ENCODE measurements around the gene NPC1.
"Not testable (repeated sequence)": the region's sequence is repeated elsewhere in the genome, so short reads cannot be mapped to it uniquely, and the experiment has no call there.

Gene NPC1

GRCh38 chr18:23618862-23619387 lies 32.6 kb upstream of the NPC1 start:
- peak; percentile 7 for ATAC-seq (ENCODE audit: low read depth)
- Mint-ChIP-seq H3K4me1 (peaks cover 14% of the 10 kb centered on the region), H3K4me3 (peak overlapping the region; percentile 71), H3K9me3 (no peaks in the 10 kb centered on the region), H3K27me3 (peaks cover 26% of the 10 kb centered on the region), H3K27ac (no peak overlapping the region), H3K36me3 (no peaks in the 10 kb centered on the region)
- no peak for DNase-seq (ENCODE audit: low spot score in 2 of 2)

GRCh38 chr18:23617412-23618014 lies 31.2 kb upstream of the NPC1 start:
- DNase-seq (ENCODE audit: low spot score in 2 of 2), result no peak
- Mint-ChIP-seq H3K27ac (no peak overlapping the region), H3K36me3 (no peaks in the 10 kb centered on the region), H3K27me3 (peaks cover 28% of the 10 kb centered on the region), H3K4me1 (peaks cover 14% of the 10 kb centered on the region), H3K9me3 (no peaks in the 10 kb centered on the region), H3K4me3 (no peak overlapping the region)
- ATAC-seq (ENCODE audit: low read depth), result peak; percentile 40

GRCh38 chr18:23616258-23616657 lies 30.0 kb upstream of the NPC1 start:
- Mint-ChIP-seq H3K27me3 (peaks cover 23% of the 10 kb centered on the region), H3K4me1 (peaks cover 10% of the 10 kb centered on the region), H3K27ac (no peak overlapping the region), H3K9me3 (no peaks in the 10 kb centered on the region), H3K36me3 (no peaks in the 10 kb centered on the region), H3K4me3 (no peak overlapping the region)
- DNase-seq (ENCODE audit: low spot score in 2 of 2) (no peak), ATAC-seq (ENCODE audit: low read depth) (no peak)

- H3K27me3 Mint-ChIP-seq, result peaks cover 11% of the 10 kb centered on the region
- H3K4me3 Mint-ChIP-seq, result no peak overlapping the region
- H3K36me3 Mint-ChIP-seq, result no peaks in the 10 kb centered on the region
- no peaks in the 10 kb centered on the region for H3K9me3 Mint-ChIP-seq
- H3K4me1 Mint-ChIP-seq, result peaks cover 10% of the 10 kb centered on the region
- H3K27ac Mint-ChIP-seq, result no peak overlapping the region
- no peak for DNase-seq (ENCODE audit: low spot score in 2 of 2)
- ATAC-seq (ENCODE audit: low read depth), result no peak
Observed at GRCh38 chr18:23614891-23615290, 28.6 kb upstream of the NPC1 start.

- Mint-ChIP-seq H3K36me3 (no peaks in the 10 kb centered on the region), H3K9me3 (no peaks in the 10 kb centered on the region), H3K27me3 (peaks cover 9% of the 10 kb centered on the region), H3K4me1 (peaks cover 8% of the 10 kb centered on the region), H3K4me3 (no peak overlapping the region), H3K27ac (no peak overlapping the region)
- no peak for DNase-seq (ENCODE audit: low spot score in 2 of 2)
- no peak for ATAC-seq (ENCODE audit: low read depth)
Observed at GRCh38 chr18:23614413-23614812, 28.1 kb upstream of the NPC1 start.

- not testable (repeated sequence) for H3K4me1 Mint-ChIP-seq; H3K27ac Mint-ChIP-seq; H3K4me3 Mint-ChIP-seq; H3K27me3 Mint-ChIP-seq; ATAC-seq (ENCODE audit: low read depth); H3K9me3 Mint-ChIP-seq; DNase-seq (ENCODE audit: low spot score in 2 of 2); H3K36me3 Mint-ChIP-seq
Observed at GRCh38 chr18:23613091-23613475, 26.8 kb upstream of the NPC1 start.

- ATAC-seq (ENCODE audit: low read depth) (no peak), DNase-seq (ENCODE audit: low spot score in 2 of 2) (no peak)
- H3K36me3 Mint-ChIP-seq, result no peaks in the 10 kb centered on the region
- no peaks in the 10 kb centered on the region for H3K9me3 Mint-ChIP-seq
- H3K4me1 Mint-ChIP-seq, result no peaks in the 10 kb centered on the region
- peaks cover 1% of the 10 kb centered on the region for H3K27me3 Mint-ChIP-seq
- no peak overlapping the region for H3K4me3 Mint-ChIP-seq
- H3K27ac Mint-ChIP-seq, result no peak overlapping the region
Observed at GRCh38 chr18:23612434-23613090, 26.3 kb upstream of the NPC1 start.

- DNase-seq (ENCODE audit: low spot score in 2 of 2), result no peak
- no peaks in the 10 kb centered on the region for H3K9me3 Mint-ChIP-seq
- no peaks in the 10 kb centered on the region for H3K4me1 Mint-ChIP-seq
- no peak overlapping the region for H3K27ac Mint-ChIP-seq
- no peak overlapping the region for H3K4me3 Mint-ChIP-seq
- H3K27me3 Mint-ChIP-seq, result peaks cover 4% of the 10 kb centered on the region
- H3K36me3 Mint-ChIP-seq, result no peaks in the 10 kb centered on the region
- no peak for ATAC-seq (ENCODE audit: low read depth)
Observed at GRCh38 chr18:23609390-23610023, 23.2 kb upstream of the NPC1 start.

GRCh38 chr18:23608211-23608610 lies 21.9 kb upstream of the NPC1 start:
- H3K27me3 Mint-ChIP-seq, result peaks cover 4% of the 10 kb centered on the region
- no peak overlapping the region for H3K27ac Mint-ChIP-seq
- ATAC-seq (ENCODE audit: low read depth) (no peak), DNase-seq (ENCODE audit: low spot score in 2 of 2) (no peak)
- no peaks in the 10 kb centered on the region for H3K36me3 Mint-ChIP-seq
- H3K9me3 Mint-ChIP-seq, result no peaks in the 10 kb centered on the region
- no peak overlapping the region for H3K4me3 Mint-ChIP-seq
- H3K4me1 Mint-ChIP-seq, result no peaks in the 10 kb centered on the region

GRCh38 chr18:23605941-23606340 lies 19.6 kb upstream of the NPC1 start:
- peaks cover 3% of the 10 kb centered on the region for H3K27me3 Mint-ChIP-seq
- no peak overlapping the region for H3K4me3 Mint-ChIP-seq
- DNase-seq (ENCODE audit: low spot score in 2 of 2), result no peak
- no peaks in the 10 kb centered on the region for H3K4me1 Mint-ChIP-seq
- no peak overlapping the region for H3K27ac Mint-ChIP-seq
- no peaks in the 10 kb centered on the region for H3K9me3 Mint-ChIP-seq
- H3K36me3 Mint-ChIP-seq, result no peaks in the 10 kb centered on the region
- no peak for ATAC-seq (ENCODE audit: low read depth)

- ATAC-seq (ENCODE audit: low read depth), result no peak
- Mint-ChIP-seq H3K4me1 (peaks cover 7% of the 10 kb centered on the region), H3K36me3 (no peaks in the 10 kb centered on the region), H3K9me3 (no peaks in the 10 kb centered on the region), H3K4me3 (no peak overlapping the region), H3K27me3 (no peaks in the 10 kb centered on the region), H3K27ac (no peak overlapping the region)
- DNase-seq (ENCODE audit: low spot score in 2 of 2), result no peak
Observed at GRCh38 chr18:23599809-23600208, 13.5 kb upstream of the NPC1 start.

GRCh38 chr18:23596183-23596582 lies 9.9 kb upstream of the NPC1 start:
- ATAC-seq (ENCODE audit: low read depth), result peak; percentile 69
- H3K4me3 Mint-ChIP-seq, result no peak overlapping the region

GRCh38 chr18:23595591-23595990 lies 9.3 kb upstream of the NPC1 start:
- DNase-seq (ENCODE audit: low spot score in 2 of 2), result no peak
- no peak overlapping the region for H3K4me3 Mint-ChIP-seq
- no peak overlapping the region for H3K27ac Mint-ChIP-seq
- no peak for ATAC-seq (ENCODE audit: low read depth)
- no peaks in the 10 kb centered on the region for H3K9me3 Mint-ChIP-seq
- H3K36me3 Mint-ChIP-seq, result no peaks in the 10 kb centered on the region
- H3K27me3 Mint-ChIP-seq, result peaks cover 4% of the 10 kb centered on the region
- peaks cover 7% of the 10 kb centered on the region for H3K4me1 Mint-ChIP-seq

More at GRCh38 chr18:23596183-23596582, 9.9 kb upstream of the NPC1 start:
- no peak for DNase-seq (ENCODE audit: low spot score in 2 of 2)
- Mint-ChIP-seq H3K27me3 (peaks cover 4% of the 10 kb centered on the region), H3K27ac (no peak overlapping the region), H3K4me1 (peaks cover 7% of the 10 kb centered on the region), H3K9me3 (no peaks in the 10 kb centered on the region), H3K36me3 (no peaks in the 10 kb centered on the region)

GRCh38 chr18:23593720-23594119 lies 7.4 kb upstream of the NPC1 start:
- Mint-ChIP-seq H3K27me3 (peaks cover 4% of the 10 kb centered on the region), H3K36me3 (no peaks in the 10 kb centered on the region), H3K4me1 (peaks cover 7% of the 10 kb centered on the region), H3K27ac (no peak overlapping the region), H3K4me3 (no peak overlapping the region), H3K9me3 (no peaks in the 10 kb centered on the region)
- DNase-seq (ENCODE audit: low spot score in 2 of 2) (no peak), ATAC-seq (ENCODE audit: low read depth) (no peak)
